HCT116 (cell line): ENCODE results near the gene CRIM1. TPM values are rescaled to one million over a fixed set of nuclear protein-coding genes. Genes with fewer than 3 reads are reported as not detected.
"Not testable (repeated sequence)": the region's sequence is repeated elsewhere in the genome, so short reads cannot be mapped to it uniquely, and the experiment has no call there.

Experiments
- ATAC-seq: fragments of 200-7000 bp; cut with Tn5 transposase; 2 replicates; pipeline ENCODE4 v1.9.1; 2020; ENCODE audit warnings: mild to moderate bottlenecking, moderate library complexity
- BruUV-seq: library from RNA; stranded (reverse); fragments of 400-500 nt; replicated peaks from 2 replicates; lab custom pipeline; 2021; lab: Mats Ljungman, UMichigan
- CTCF ChIA-PET: fragments of 300-600 bp; sonication (Branson Sonifier 250); formaldehyde crosslinking; loops from one replicate; lab custom pipeline; 2021; ENCODE audit warnings: antibody characterized with exemption; lab: Charles Lee
- POLR2A ChIA-PET: fragments of 300-600, 350-600 bp; sonication (Branson Sonifier 250); formaldehyde crosslinking; loops from one replicate; lab custom pipeline; 2021; ENCODE audit warnings: antibody characterized with exemption; lab: Charles Lee
- RAD21 ChIA-PET, 2 experiments: fragments of 300-600 bp; sonication (Branson Sonifier 250); formaldehyde crosslinking; loops; one replicate each; lab custom pipeline; 2023; ENCODE audit warnings: low total read pairs in 2 of 2; ENCODE audit not compliant: uncharacterized antibody in 2 of 2, unreplicated experiment in 2 of 2, low non-redundant PET in 1 of 2; lab: Charles Lee
- DNase-seq: peaks from one replicate; pipeline ENCODE4 v3.0.0-alpha.2; 2010; ENCODE audit warnings: low read depth, low spot score
- H2AFZ ChIP-seq: fragments of 200-600 bp; shearing (Covaris generic), sonication (generic); 2 replicates; pipeline ENCODE4 v1.6.1; 2017; ENCODE audit warnings: low read depth, mixed run types, mixed read lengths, antibody characterized with exemption, low read length; ENCODE audit not compliant: poor library complexity, severe bottlenecking
- H3K27ac ChIP-seq: 2 replicates; pipeline ENCODE4 v1.5.1; 2012; ENCODE audit warnings: low read depth, low read length
- H3K27me3 ChIP-seq: fragments of 200-600 bp; sonication (generic); 2 replicates; pipeline ENCODE4 v1.6.1; 2016; ENCODE audit warnings: mixed run types, low read length, mixed read lengths; ENCODE audit not compliant: insufficient read depth
- H3K36me3 ChIP-seq, 2 experiments: fragments of 200-500 bp in 1 of 2; fragments of 200-600 bp in 1 of 2; sonication (Bioruptor generic) in 1 of 2; sonication (generic) in 1 of 2; 2 replicates each; pipeline versions ENCODE4 v1.5.1 to v1.6.1; 2014 to 2016; ENCODE audit warnings: low read length in 2 of 2, inconsistent platforms in 1 of 2, mixed read lengths in 1 of 2, mixed run types in 1 of 2; ENCODE audit not compliant: insufficient read depth in 2 of 2, control insufficient read depth in 1 of 2
- H3K4me1 ChIP-seq, 2 experiments: fragments of 200-600 bp in 1 of 2; sonication (generic) in 1 of 2; 2 replicates each; pipeline versions ENCODE4 v1.5.1 to v1.6.1; 2012 to 2017; ENCODE audit warnings: low read length in 2 of 2, inconsistent platforms in 1 of 2, mild to moderate bottlenecking in 1 of 2, mixed read lengths in 1 of 2, mixed run types in 1 of 2, moderate library complexity in 1 of 2; ENCODE audit not compliant: insufficient read depth in 2 of 2, control insufficient read depth in 1 of 2
- H3K4me2 ChIP-seq: fragments of 200-600 bp; sonication (generic); 2 replicates; pipeline ENCODE4 v1.6.1; 2017; ENCODE audit warnings: mixed run types, low read length, mixed read lengths
- H3K4me3 ChIP-seq, 2 experiments: fragments of 200-600 bp in 1 of 2; sonication (generic) in 1 of 2; replicated peaks in 1 of 2; 2 replicates each; pipeline ENCODE4 v1.5.1; 2011 to 2016; ENCODE audit warnings: low read length in 2 of 2, control low read depth in 1 of 2, low read depth in 1 of 2, mild to moderate bottlenecking in 1 of 2, mixed read lengths in 1 of 2, mixed run types in 1 of 2
- H3K79me2 ChIP-seq: fragments of 200-600 bp; sonication (generic); 2 replicates; pipeline ENCODE4 v1.6.1; 2017; ENCODE audit warnings: mild to moderate bottlenecking, mixed run types, low read length, moderate library complexity, mixed read lengths; ENCODE audit not compliant: insufficient read depth
- H3K9ac ChIP-seq: fragments of 200-600 bp; sonication (generic); 2 replicates; pipeline ENCODE4 v1.6.1; 2016; ENCODE audit warnings: low read length, mixed read lengths
- H3K9me2 ChIP-seq: fragments of 200-600 bp; sonication (generic), shearing (Covaris generic); 2 replicates; pipeline ENCODE4 v1.6.1; 2017; ENCODE audit warnings: mixed run types, mild to moderate bottlenecking, moderate library complexity; ENCODE audit not compliant: insufficient read depth
- H3K9me3 ChIP-seq, 2 experiments: fragments of 200-500 bp in 1 of 2; fragments of 200-600 bp in 1 of 2; sonication (Bioruptor generic) in 1 of 2; sonication (generic) in 1 of 2; 2 replicates each; pipeline ENCODE4 v1.6.1; 2014 to 2017; ENCODE audit warnings: low read length in 2 of 2, mixed read lengths in 2 of 2, inconsistent platforms in 1 of 2, low read depth in 1 of 2, mild to moderate bottlenecking in 1 of 2, mixed run types in 1 of 2, moderate library complexity in 1 of 2; ENCODE audit not compliant: control insufficient read depth in 1 of 2, insufficient read depth in 1 of 2
- H4K20me1 ChIP-seq: fragments of 200-600 bp; sonication (generic), shearing (Covaris generic); 2 replicates; pipeline ENCODE4 v1.6.1; 2017; ENCODE audit warnings: mixed run types, mild to moderate bottlenecking, moderate library complexity; ENCODE audit not compliant: insufficient read depth
- FOSL1 ChIP-seq: IDR thresholded peaks from 2 replicates; pipeline ENCODE4 v1.6.1; 2012; ENCODE audit warnings: low read depth
- RAD21 ChIP-seq: IDR thresholded peaks from 2 replicates; pipeline ENCODE4 v1.6.1; 2012; ENCODE audit warnings: low read depth, mild to moderate bottlenecking
- SP1 ChIP-seq: IDR thresholded peaks from 2 replicates; pipeline ENCODE4 v1.6.1; 2012; ENCODE audit warnings: low read depth
- ZFX ChIP-seq: fragments of 450-650 bp; IDR thresholded peaks from 2 replicates; pipeline ENCODE4 v1.6.1; 2017
- intact Hi-C: fragments of 100-400 bp; cut with micrococcal nuclease; formaldehyde crosslinking; loops from 2 replicates; pipeline ENCODE4 v1.10.0; 2022
- total RNA-seq: library from RNA; stranded (reverse); gene quantifications from one replicate; pipeline ENCODE4 v1.2.1, GENCODE V29; 2021; ENCODE audit not compliant: unreplicated experiment
- TF ChIP-seq, protein P1 (sequence below), 3 experiments: fragments of 200-600 bp in 1 of 3; sonication (generic) in 1 of 3; IDR thresholded peaks in 2 of 3; conservative IDR thresholded peaks in 1 of 3; 2 replicates each; pipeline ENCODE4 v1.5.1; 2012 to 2017; ENCODE audit warnings: low read depth in 2 of 3, low read length in 2 of 3, antibody characterized with exemption in 1 of 3, borderline replicate concordance in 1 of 3, control low read depth in 1 of 3, mild to moderate bottlenecking in 1 of 3, mixed read lengths in 1 of 3, mixed run types in 1 of 3, moderate library complexity in 1 of 3; ENCODE audit not compliant: insufficient read depth in 1 of 3

CRIM1 gene
- total RNA-seq, 1 experiment from 2014 or later: 27.2 TPM

DNA sequence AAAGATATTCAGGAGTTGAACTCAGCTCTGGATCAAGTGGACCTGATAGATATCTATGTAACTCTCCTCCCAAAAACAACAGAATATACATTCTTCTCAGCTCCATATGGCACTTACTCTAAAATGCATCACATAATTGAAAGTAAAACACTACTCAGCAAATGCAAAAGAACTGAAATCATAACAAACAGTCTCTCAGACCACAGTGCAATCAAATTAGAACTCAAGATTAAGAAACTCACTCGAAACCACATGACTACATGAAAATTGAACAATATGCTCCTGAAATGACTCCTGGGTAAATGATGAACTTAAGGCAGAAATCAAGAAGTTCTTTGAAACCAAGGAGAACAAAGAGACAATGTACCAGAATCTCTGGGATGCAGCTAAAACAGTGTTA is 45.1 kb upstream of the CRIM1 start:
- H2AFZ ChIP-seq, ATAC-seq, DNase-seq, CTCF ChIA-PET, RAD21 ChIA-PET, H3K27ac ChIP-seq, H3K4me2 ChIP-seq, H3K9me3 ChIP-seq, H3K36me3 ChIP-seq, intact Hi-C loops, H3K79me2 ChIP-seq, POLR2A ChIA-PET, H4K20me1 ChIP-seq, H3K9ac ChIP-seq, H3K4me1 ChIP-seq, H3K27me3 ChIP-seq, BruUV-seq, H3K4me3 ChIP-seq, H3K9me2 ChIP-seq: not testable (repeated sequence)

DNA sequence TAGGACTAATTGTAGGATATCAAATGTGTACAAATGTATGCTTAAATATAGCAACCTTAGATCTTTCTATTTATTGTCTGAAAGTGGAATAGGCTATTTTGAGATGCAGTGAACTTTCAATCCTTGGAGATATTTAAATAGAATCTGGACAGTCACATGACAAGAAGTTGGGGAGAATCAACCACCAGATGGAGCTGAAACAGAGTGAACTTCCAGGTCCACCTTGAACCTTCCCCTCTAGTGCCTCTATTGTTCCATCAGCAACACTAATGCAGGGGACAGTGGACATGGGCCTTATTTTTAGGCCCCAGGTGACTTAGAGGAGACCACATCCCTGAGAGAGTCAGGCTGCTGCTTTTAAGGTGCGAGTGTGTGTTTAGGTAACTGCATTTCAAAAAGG is 37.0 kb upstream of the CRIM1 start:
- peak; percentile 65 for ATAC-seq

More for the DNA sequence above, 37.0 kb upstream of the CRIM1 start:
- H3K9me3 ChIP-seq: no peaks in the 10 kb centered on the region
- peak overlapping the region; percentile 51 for H2AFZ ChIP-seq
- no TSS peak for BruUV-seq
- DNase-seq: peak; percentile 15
- no peaks in the 10 kb centered on the region for H4K20me1 ChIP-seq
- H3K9me2 ChIP-seq: no peaks in the 10 kb centered on the region
- H3K36me3 ChIP-seq: no peaks in the 10 kb centered on the region
- no peak overlapping the region for H3K9ac ChIP-seq
- H3K27me3 ChIP-seq: no peaks in the 10 kb centered on the region
- no peak overlapping the region for H3K4me2 ChIP-seq
- intact Hi-C loops: no loop called here
- H3K79me2 ChIP-seq: no peaks in the 10 kb centered on the region
- no peaks in the 10 kb centered on the region for H3K4me1 ChIP-seq
- ChIA-PET POLR2A (no interaction called here), RAD21 (no interaction called here), CTCF (no interaction called here)
- H3K27ac ChIP-seq: no peak overlapping the region
- no peak overlapping the region for H3K4me3 ChIP-seq
- TF ChIP-seq FOSL1 (no peak), ZFX (no peak), RAD21 (peak; percentile 44), SP1 (no peak)
- TF ChIP-seq, protein P1, sequence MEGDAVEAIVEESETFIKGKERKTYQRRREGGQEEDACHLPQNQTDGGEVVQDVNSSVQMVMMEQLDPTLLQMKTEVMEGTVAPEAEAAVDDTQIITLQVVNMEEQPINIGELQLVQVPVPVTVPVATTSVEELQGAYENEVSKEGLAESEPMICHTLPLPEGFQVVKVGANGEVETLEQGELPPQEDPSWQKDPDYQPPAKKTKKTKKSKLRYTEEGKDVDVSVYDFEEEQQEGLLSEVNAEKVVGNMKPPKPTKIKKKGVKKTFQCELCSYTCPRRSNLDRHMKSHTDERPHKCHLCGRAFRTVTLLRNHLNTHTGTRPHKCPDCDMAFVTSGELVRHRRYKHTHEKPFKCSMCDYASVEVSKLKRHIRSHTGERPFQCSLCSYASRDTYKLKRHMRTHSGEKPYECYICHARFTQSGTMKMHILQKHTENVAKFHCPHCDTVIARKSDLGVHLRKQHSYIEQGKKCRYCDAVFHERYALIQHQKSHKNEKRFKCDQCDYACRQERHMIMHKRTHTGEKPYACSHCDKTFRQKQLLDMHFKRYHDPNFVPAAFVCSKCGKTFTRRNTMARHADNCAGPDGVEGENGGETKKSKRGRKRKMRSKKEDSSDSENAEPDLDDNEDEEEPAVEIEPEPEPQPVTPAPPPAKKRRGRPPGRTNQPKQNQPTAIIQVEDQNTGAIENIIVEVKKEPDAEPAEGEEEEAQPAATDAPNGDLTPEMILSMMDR (IDR thresholded peaks at IDR 0.05 in 2 of 3, conservative IDR thresholded peaks at IDR 0.05 in 1 of 3; ENCODE audit: borderline replicate concordance in 1 of 3, insufficient read depth in 1 of 3, low read depth in 2 of 3, low read length in 2 of 3): peak; percentile 17 to 50 (median 32); a peak in 5 of 6 replicates
